Subcutaneous adipose tissue (tissue), 4 donors: ENCODE results near the gene TRMT61A. TPM values are rescaled to one million over a fixed set of nuclear protein-coding genes. Genes with fewer than 3 reads are reported as not detected.

ENCODE experiments used
- total RNA-seq, 4 donors: library from RNA; depleted of rRNA; stranded (reverse); fragments of >200 nt; gene quantifications; one replicate each; pipeline ENCODE4 v1.1.0, GENCODE V29; 2016
- TF ChIP-seq, protein P1 (sequence below): fragments of 450-650 bp; IDR thresholded peaks from one replicate; pipeline ENCODE4 v1.5.1; 2016; ENCODE audit warnings: low read depth, mild to moderate bottlenecking, control low read depth, antibody characterized with exemption, moderate library complexity

The TRMT61A gene
- total RNA-seq, 4 donors from 2014 or later: 3.1 to 13.9 (median 9.9) TPM

DNA sequence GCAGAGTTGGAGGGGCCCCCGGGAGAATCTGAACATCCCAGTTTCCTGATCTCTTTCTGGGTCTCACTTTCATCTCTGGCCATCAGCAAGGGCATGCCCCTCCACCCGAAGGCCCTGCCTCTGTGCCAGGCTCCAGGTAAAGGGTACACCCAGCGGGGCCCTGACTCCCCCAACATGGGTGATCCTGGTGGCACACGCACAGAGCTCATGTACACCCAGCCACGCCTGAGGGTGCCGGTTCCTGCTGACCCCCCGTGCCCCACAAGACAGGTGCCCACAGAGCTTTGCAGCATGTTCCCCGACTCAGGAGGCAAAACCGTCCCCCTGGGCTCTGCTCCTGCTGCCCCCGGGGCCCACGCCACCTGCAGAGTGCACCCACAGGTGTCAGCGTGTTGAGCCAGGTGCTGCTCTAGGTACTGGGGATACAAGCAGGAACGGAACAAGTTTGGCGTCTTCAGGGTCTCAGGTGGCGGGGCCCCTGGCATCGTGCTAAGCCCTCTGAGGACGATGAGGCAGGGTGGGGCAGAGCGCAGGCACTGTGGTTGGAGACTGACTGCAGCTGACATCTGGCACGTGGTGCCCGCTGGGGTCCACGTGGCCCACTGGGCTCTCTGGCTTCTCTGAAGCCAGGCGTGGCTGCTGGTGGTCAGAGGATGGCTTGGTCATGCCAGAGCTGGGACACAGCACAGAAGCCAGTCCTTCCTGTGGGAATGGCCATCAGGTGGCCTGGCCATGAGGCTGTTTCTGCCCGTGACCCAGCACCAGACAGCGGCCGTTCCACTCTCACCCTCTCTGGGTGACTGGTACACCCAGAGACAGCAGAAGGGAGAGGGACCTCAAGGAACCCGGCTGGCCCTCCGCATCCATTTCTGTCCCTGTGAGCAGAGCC is 19.7 kb downstream of the TRMT61A start:
- TF ChIP-seq, protein P1, sequence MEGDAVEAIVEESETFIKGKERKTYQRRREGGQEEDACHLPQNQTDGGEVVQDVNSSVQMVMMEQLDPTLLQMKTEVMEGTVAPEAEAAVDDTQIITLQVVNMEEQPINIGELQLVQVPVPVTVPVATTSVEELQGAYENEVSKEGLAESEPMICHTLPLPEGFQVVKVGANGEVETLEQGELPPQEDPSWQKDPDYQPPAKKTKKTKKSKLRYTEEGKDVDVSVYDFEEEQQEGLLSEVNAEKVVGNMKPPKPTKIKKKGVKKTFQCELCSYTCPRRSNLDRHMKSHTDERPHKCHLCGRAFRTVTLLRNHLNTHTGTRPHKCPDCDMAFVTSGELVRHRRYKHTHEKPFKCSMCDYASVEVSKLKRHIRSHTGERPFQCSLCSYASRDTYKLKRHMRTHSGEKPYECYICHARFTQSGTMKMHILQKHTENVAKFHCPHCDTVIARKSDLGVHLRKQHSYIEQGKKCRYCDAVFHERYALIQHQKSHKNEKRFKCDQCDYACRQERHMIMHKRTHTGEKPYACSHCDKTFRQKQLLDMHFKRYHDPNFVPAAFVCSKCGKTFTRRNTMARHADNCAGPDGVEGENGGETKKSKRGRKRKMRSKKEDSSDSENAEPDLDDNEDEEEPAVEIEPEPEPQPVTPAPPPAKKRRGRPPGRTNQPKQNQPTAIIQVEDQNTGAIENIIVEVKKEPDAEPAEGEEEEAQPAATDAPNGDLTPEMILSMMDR: no peak

DNA sequence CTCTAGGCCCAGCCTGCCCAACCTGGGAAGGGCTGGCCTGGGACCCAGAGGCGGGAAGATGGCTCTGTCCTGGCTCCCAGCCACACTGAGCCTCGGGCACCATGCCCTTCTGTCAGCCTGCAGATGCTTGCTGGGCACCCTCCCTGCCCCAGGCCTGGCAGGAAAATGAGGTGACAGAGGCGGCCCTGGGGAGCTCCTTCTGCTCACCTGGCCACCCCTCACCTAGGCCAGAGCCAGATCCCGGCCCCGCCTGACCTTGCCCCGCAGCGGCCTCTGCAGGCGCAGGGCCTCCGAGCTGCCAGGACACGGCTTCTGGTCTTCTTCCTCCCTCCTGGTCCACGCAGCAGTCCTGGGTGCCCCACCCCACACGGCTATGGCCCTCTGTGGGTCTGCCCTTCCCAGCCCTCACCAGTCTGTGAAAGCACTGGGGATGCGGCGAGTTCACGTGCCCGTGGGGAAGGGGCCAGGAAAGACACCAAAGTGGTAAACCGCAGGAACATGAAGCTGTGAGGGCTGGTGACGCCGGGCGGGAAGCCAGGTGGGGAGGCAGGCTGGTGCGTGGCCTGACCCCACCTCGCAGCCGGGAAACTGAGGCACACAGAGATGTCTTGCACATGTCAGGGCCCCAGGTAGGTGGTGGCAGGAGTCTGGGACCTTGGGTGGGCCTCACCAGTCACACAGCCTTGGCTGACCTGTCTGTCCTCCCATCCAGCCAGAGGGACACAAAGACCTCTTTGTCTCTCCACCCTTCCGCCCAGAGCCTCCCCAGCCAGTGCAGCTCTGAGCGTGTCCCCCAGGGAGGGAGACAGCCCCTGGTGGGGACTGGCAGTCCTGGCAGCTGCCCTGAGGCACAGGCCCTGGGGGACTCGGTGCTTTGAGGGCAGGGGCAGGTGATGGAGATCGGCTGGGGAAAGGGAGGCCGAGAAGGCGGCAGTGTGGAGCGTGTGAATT is 20.6 kb downstream of the TRMT61A start:
- TF ChIP-seq, protein P1: no peak

DNA sequence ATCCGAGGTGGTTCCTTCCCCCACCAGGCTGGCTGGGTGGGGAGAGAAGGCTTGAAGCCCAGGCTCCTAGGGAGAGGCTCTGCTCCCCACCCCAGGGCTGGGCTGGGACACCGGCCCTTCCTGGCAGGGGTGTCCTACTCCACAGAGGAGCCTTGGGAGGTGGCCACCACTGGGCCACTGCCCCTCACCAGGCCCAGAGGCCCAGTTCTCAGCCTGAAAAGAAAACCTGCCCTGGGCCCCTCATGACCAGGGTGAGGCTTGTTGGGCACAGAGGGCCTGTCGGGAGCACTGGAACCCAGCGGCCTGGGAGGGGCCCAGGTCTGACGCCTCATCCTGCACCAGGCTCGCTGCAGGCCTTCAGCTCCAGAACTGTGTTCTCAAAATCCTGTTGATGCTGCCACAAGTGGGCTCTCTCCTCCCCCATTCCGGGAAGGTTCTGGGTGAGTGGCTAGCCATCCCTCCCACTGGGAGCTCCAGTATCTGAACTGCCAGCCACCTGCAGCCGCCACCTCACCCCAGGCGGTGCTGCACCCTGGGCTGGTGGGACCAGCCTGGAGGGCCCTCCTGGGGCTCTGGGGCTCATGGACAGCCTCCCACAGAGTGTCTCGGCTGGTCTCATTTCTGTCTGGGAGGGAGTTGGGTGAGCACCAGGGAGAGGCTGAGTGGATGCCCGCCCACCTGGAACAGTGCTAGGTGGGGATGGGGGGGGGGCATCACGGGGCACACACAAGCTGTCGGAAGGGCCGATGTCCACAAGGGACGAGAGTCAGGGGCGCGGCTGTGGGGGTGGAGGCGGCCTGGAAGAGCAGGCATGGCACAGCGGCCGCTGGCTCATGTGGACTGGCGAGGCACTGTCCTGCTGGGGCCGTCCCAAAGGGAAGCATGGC is 21.7 kb downstream of the TRMT61A start:
- TF ChIP-seq, protein P1: no peak

DNA sequence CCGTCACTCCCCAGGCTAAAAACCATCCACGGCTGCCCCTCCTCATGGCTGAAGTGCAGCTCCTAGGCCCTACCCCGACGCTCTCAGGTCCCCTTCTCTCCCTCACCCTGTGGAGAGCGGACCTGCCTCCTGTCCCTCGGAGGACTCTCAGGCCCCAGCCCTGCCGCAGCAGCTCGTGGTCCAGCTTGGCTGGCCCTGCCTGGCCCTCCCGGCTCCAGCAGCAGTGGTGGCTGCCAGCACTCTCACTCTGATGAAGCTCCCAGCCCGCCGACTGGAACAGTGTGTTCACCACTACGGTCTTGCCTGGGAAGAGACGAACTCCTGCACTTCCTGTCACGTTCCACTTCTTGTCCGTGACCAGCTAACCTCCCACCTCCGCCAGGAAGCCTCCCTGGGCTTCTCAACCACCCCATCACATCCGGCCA is 22.4 kb downstream of the TRMT61A start:
- TF ChIP-seq, protein P1: no peak

DNA sequence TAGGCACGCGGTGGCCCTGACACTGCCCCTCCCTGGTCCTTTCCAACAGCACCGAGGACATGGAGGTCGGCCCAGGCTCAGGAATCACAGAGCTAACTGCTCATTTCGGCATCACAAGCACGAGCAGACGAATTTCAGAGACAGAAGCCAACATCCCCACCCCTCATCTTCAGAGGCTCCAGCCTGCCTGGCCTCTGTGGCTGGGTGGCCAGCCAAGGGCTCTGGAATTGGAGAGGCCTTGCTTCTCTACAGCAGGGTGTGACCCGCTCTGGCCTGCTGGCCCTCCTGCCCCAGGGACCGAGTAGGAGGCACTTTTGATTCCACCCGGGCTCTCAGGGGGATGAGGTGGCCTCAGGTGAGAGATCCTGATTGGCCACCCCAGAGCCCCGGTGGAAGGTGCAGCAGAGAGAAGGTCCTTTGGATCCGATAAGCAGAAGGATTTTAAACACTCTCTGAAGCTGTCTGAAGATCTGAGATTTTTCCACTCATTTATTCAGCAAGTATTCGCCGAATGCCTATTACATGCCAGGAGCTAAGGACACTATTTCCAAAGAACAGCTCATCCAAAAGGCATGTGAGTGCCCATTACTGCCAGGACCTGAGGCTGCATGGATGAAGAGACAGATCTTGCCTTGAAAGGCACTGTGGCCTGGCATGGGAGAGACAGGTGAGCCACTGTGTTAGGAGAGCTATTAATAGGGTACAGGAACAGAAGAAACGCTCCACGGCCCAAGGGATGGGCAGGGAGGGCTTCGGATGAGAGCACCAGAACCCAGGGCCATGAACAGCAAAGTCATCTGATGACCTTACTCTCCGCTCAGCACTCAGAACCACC is 23.2 kb downstream of the TRMT61A start:
- TF ChIP-seq, protein P1: no peak

DNA sequence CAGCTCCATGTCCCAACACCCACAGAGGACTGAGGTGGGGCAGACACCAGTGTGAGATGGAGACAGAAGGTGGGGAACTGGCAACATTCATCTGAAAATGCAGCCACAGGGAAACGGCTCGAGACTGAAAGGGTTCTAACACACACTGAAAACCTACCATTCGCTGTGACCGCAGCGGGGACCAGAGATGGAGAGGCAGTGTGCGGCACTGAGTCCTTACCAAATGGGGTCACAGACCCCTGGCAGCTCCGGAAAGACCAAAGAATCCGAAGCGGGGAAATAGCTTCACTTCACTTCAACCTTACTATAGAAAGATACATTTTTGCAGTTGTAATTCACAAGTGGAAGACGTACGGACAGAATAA is 23.8 kb downstream of the TRMT61A start:
- TF ChIP-seq, protein P1: no peak
